ENCODE measurements around the gene ABTB1.
"Not testable (repeated sequence)": the region's sequence is repeated elsewhere in the genome, so short reads cannot be mapped to it uniquely, and the experiment has no call there.

The ABTB1 gene

DNA sequence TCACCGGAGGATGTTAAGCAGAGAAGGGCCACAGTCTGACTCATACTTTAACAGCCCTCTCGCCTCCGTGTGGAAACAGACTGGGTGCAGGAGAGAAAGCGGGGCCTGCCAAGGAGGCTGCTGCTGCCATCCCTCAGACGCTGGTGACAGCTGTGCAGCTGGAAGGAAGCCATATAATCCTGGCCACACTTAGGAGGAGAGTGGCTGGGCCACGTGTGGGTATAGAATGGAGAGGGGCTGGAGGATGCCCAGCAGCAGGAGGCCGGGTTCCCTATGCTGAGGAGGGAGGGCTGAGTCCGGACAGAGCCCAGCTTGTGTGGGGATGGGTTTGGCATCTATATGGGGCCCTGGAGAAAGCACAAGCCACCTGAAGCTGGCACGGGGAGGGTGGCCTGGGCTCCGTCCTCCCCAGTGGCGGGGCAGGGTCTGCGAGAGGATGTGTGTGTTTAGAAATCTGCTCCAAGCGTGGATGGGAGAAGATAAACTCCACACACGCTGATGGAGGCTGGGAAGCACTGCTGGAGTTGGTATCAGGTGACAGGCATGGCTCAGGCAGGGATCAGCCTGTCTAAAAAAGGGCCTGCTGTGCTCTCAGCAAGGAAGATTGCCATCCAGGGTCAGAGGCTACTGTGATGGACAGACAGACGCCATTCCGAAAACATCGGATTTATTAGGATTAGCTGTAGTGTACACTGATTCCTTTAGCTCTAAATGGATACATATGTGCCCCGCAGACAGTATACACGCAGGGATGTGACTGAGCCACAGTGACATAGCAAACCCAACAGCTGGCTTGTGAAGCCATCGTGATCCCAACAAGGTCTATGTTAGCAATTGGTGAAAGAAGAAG lies 15.9 kb downstream of the ABTB1 start:
- DNase-seq = peak; percentile 59

DNA sequence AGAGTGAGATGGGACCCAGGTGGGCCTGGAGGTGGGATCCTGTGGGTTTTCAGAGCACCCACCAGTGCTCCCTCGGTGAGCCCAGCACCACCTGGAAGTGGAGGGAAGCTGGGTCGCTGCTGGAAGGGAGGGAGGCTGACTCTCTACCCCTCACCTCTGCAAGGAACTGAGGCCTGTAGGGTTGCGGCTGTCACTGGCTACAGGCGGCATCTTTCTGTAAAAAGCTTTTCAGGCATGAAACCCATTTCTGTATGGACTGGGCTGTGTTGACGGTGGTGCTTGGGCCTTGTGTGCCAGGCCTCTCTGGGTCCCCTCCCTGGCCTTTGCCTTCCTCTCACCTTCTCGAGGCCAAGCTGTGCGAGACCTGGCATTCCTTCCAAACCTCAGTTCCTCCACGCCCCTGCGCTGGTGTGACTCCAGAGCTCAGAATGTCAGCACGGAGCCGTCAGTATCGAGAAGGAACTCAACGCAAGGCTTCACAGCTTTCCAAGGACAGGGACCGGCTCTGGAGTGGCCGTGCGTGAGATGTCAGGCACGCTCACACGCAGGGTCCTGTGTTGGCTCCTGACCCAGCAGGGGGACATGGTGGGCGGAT lies 16.6 kb downstream of the ABTB1 start:
- DNase-seq = no peak

DNA sequence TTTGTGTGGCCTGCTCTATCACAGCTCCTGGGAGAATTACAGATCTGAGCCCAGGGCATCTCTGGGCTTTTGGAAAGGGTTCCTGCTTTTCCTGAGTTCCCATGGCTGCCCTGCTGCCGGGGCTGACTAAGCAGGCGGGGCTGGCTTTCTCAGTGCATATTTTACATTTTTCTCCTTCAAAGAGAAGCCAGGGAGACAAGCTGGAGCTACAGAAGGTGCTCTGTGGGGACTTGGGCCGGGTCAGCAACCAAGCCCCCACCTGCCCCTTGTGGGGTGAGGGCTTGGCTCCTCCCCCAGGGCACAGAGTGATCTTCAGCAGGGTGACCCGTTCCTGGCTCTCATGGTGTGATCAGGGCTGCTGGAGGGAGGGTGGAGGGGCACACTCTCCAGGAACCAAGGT lies 17.4 kb downstream of the ABTB1 start:
- no peak for DNase-seq

DNA sequence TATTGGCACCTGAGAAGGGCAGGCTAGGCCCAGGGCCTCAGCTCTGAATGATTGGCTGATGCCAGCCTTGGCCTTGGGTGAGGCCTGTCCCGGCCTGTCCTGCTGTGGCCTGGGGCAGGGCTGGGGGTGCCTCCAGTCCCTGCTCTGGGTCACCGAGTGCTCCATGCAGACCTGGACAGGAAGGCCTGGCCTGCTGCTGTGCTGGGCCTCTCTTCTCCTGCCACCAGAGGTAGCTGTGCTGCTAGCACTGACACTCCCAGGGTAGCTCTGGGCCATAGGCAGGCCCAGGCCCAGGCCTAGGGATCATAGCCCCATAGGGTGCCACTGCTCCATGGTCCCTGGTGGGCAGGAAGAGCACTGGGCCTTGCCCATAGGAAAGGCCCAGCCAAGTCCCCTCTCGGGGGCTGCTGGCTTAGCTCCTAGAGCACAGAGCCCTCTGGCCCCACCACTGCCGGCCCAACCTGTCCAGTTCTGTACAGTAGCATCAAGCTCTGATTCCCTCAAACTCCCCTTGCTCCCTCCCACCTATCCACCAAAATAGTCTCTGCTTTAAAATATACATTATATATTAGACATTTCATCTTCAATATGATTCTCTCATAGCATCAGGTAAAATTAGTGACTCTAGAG lies 18.2 kb downstream of the ABTB1 start:
- no peak for DNase-seq

DNA sequence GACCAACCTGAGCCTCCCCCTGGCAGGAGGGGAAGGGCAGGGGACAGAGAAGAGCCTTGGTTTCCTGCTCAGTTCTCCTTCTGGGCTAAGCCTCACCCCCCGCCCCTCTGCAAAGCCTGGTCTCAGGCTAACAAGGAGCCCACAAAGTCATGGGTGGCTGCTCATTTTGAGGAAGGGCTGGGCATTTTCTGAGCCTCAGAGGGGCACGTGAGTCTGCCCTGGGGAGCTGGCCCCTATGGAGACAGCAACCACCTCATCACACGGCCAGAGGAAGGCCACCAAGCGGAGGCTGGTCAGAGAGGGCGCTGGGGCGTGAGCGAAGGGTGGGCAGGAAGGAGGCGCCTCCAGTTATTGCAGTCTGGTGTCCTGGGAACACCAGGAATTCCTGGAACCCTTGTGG lies 18.7 kb downstream of the ABTB1 start:
- no peak for DNase-seq

DNA sequence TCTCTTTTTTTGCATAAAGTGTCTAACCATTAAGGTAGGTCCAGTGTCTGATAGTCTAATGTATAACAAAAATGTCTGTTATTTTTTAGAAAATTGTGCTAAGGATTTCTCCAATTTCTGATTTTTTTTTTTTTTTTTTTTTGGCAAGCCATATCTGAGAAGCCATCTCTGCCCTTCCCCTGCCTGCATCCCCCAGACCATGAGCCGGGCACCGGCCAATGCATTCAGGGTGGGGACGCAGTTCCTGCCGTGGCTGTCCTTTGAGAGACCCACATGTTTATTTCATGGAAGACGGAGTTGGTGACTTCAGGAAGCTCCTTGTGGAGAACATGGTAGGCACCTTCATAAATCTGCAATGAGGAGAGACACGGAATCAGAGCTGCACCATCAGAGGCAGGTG lies 19.2 kb downstream of the ABTB1 start:
- no peak for DNase-seq

DNA sequence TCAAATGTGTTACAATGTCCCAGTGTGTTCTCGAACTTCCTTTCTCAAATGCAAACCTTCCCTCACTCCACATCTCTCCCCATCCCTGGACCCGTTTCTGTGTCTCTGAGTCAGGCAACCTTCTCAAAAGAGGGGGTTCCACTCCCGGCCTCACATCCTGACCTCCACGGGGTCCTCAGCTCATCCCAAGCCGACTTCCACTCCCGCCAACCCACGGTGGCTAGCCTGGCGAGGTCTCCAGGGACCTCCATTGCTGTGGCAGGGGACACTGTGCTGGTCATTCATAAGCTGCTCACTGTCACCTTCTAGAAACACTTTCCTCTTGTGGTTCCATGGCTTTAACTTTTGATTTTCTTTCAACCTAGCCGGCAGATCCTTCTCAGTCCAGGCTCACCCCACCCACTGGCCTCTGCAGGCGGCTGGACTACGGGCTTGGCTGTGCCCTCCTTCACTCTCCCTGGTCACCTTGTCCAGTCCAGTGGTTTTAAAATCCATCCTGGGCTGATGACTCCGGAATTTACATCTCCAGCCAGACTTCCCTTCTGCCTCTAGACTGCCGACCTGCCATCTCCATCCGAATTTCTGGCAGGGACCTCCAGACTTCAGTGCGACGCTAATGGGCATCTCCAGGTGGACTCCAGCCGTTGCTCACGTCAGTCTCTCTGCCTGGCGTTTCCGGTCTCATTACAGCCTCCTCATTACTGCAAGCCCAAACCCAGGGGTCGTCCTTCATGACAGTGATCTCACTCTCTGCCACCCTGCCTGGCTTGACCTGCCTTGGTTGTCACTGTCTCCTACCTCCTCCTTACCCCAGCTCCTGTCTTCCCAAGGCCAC lies 20.0 kb downstream of the ABTB1 start:
- no peak for DNase-seq

DNA sequence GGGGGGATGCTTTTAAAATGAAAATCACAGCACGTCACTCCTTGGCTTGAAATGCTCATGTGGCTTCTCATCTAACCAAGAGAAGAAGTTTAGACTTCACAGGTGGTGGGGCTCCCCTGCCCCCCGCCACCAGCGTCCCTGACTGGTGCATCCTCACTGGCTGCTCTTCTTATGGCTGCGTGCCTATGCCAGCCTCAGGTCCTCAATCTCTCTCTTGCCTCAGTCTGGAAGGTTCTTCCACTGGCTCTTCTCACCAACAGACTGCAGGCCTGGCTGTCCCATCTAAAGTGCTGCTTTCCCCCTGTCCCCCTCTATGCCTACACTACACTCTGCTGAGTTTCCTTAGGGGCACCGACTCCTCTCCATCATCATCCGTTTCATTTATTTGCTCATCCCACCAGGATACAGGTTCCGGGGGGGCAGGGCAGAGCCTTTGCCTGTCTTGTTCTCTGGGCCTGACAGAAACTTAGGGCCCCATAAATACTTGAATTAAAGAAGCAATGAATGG lies 20.6 kb downstream of the ABTB1 start:
- no peak for DNase-seq

DNA sequence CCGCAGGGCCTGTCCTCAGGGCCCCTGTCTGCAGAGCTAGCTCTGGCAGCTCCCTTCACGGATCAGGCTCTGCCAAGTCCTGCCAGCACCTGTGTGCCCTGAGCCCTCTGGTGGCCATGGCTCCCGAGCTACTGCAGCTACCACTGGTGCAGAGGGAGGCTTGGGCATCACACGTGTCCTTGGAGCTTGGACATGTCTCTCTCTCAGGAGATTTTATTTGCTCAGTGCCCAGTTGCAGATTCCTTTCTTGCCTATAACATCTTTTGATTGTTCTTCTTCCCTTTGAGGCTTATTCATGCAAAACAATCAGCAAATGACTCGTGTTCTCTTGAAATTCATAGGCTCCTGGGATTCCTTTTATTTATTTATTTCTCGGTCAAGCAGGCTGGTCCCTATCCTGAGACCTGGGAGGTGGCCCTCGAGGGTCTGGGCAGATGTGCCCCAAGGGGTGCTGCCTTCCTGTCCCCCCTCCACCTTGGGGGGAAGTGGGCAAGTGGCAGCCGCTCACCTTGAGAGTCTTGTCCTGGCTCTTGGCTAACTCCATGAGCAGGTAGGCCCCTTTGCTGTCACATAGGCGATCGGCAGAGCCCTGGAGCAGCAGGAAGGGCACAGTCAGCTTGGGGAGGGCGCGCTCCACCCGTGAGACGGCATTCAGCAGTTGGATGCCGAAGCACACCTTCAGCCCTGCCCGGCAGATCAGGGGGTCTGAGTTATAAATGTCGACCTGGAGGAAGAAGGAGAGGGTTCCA lies 21.9 kb downstream of the ABTB1 start:
- DNase-seq = peak; percentile 77

DNA sequence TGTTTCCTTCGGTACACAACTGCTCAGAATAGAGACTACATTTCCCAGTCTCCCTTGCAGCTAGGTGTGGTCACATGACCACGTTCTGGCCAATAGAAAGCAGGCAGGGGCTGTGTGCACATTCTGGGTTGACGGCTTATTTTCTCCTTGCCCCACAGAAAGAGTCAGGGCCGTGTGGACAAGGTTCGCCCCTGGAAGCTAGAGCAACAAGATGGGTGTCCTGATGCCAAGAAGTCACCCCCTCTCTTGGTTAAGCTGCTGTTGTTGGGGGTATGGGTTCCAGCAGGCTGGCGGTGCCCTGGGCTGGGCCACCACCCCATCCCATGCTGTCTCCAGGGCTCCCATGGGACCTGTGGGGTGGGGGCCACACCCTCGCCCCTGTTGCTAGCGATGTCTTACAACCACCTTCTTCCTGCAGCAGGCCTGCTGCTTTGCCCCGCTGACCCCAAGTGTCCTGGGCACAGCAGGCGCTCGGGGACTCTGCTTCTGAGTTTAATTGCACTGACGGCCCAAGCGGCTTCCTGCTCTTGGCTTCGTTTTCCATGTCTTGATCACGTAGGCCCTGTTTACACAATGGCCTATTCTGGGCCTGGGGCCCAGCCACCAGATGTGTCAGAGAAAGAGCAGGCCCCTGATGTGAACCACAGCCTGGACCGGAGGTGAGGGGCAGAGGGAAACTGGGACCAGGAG lies 24.9 kb downstream of the ABTB1 start:
- peak; percentile 82 for DNase-seq

DNA sequence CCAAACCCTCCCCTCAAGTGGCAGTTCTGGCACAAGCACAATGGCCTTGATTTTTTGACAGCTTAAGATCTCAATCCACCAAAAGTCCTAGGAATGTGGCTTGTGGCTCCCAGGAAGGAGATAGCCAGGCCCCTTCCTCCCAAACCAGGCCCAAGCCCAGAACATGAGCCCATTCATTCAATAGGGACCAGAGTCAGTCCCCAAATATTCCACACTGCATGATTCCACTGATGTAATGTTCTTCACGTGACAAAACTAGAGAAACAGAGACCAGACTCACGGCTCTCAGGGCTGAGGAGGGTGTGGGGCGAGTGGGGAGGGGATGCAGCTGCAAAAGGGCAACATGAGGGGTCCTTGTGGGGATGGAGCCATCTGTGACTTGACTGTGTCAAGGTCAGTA lies 25.5 kb downstream of the ABTB1 start:
- DNase-seq = no peak

DNA sequence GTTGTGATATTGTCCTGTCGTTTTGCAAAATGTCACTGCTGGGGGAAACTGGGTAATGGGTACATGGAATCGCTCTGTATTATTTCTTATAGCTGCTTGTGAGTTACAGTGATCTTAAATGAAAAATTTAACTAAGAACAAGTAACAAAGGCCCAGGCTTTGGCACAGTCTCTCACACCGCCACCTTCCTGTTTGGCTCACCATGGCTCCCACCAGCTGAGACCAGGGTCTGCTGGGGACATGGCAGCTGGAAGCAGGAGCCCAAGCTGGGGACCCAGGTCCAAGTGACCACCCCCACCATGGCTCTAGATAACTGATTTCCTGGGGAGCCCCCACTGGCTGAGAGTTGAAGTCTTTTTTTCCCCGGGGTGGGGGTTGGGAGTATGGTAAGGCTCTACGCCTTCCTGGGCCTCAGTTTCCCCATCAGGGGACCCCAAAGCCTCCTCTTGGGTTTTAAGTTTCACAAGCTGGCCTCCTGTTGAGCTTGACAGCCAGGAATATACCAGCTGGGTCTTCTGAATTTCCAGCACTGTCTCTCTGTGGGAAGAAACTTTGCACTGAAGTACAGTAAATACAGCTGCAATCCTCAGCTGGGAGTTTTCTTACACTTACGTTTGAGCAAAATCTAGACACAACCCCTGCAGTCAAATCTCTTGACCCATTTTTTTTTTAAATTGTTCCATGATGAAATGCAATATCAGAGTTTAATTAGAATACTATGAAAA lies 26.1 kb downstream of the ABTB1 start:
- DNase-seq = no peak

DNA sequence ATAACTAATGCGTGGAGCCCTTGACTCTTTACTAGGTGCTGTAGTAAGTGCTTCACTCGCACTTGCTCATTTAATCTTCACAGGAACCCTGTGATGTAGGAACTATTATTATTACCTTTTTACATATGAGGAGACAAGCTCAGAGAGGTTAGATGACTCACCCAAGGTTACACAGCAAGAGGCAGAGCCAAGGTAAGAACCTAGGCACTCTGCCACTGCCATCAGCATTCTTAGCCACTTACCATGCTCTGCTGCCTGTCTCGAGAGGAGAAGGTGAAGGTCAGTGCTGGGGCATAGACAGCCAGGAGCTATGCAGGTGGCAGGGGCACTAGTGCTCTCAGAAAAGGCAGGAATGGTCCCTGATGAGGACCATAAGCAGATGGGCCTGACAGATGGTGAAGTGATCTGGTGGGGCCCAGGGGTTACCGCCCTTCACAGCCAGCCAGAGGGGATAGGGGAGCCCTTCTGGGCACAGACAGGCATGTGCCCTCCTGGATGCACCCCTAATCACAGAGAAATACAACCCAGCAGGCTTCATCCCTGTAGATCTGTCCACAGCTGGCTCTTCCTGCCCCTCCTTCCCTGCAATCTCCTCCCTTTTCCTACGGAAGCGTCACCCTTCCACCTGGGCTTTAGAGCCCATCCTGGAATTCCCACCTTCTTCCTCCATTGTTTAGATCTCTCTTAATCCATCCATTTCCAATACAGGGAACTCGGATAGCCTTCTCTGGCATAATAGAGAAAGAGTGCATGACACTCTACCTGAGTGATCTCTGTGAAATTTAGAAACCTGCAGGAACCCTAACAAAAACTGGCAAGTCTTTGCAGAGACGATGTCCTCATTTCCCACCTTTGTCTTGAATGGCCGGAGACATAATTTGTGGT lies 26.9 kb downstream of the ABTB1 start:
- DNase-seq = peak; percentile 16

DNA sequence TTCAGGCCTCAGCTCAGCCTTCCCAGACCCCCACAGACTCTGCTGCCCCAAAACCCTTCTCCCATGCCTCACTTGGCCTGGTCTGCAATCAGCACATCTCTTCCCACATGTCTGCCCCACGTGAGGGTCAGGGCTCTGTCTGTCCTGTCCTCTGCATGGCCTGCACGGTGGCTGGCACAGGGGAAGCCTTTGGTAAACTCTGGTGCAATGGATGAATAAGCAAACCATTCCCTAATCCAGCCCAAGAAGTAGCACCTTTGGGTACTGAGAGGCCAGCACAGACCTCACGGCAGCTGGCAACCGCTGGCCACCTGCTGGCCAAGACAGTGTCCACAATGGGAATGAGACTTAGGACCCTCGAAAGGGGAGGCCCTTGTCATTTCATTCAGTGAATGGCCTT lies 27.7 kb downstream of the ABTB1 start:
- no peak for DNase-seq

DNA sequence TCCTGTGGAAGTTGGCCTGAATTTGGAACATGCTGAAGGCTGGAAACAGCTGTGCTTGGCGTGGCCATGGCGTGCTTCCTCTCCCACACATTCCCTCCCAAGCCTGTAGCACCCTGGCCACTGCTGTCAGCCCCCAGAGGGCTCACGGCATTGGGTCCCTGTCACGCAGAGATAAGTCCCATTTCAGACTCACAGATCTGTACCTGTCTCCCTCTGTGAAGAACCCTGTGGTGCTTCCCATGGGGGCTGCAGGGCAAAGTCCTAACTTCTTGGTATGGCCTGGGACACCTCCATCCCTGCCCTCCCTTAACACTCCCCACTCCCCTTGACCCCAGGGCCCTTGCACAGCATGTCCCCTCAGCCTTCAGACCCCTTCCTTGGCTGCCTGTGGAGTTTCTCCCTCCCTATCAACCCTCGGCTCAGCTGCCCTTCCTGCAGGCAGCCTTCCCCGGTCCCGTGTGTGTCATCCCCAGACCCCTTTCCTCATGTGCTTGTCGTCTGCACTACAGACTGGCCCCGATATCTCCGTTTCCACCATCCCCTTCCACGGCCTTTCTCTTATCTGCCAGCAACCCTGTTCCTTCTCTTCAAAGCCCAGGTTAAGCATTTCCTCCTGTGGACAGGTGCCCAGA lies 28.6 kb downstream of the ABTB1 start:
- DNase-seq = no peak

DNA sequence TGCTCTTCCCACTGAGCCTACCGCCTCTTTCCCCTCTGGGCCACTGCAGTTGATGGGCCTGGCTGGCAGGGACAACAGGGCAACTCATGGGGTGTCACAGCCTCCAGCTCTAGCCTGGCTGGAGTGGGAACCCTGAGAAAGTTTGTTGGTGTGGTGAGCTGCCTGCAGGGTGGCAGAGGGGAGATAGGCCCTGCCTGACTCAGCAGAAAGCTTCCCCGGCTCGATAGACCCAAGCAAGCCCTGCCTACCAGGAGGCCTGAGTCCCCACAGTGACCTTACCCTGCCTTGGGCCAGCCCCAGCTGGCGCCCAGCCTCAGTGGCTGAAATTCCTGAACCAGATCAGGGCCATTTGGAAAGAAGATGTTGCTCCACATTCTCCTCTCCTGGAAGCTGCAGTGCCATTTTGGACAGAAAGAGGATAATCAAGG lies 29.4 kb downstream of the ABTB1 start:
- DNase-seq = no peak

DNA sequence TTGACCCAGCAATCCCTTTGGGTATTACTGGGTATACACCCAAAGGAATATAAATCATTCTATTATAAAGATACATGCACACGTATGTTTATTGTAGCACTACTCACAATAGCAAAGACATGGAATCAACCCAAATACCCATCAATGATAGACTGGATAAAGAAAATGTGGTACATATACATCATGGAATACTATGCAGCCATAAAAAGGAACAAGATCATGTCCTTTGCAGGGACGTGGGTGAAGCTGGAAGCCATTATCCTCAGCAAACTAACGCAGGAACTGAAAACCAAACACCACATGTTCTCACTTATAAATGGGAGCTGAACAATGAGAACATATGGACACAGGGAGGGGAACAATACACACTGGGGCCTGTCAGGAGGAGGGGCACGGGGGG lies 32.1 kb downstream of the ABTB1 start:
- not testable (repeated sequence) for DNase-seq

DNA sequence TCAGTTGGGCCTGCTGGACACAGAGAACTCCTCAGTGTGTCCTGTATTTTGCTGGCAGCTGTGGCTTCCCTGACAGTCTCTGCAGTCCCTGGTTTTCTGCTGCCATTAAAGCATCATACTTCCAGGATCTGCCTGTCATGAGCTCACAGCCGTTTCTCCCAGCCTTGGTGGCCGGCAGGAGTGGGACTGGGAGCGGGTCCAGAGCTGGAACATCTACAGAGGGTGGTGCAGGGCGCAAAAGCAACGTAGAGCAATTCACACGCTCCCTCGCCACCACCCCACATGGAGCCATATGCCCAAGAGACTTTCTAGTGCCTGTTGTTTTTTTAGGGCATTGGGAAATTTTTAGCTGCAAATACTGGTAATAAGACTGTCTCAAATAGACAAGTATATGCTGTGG lies 33.6 kb downstream of the ABTB1 start:
- DNase-seq = no peak

DNA sequence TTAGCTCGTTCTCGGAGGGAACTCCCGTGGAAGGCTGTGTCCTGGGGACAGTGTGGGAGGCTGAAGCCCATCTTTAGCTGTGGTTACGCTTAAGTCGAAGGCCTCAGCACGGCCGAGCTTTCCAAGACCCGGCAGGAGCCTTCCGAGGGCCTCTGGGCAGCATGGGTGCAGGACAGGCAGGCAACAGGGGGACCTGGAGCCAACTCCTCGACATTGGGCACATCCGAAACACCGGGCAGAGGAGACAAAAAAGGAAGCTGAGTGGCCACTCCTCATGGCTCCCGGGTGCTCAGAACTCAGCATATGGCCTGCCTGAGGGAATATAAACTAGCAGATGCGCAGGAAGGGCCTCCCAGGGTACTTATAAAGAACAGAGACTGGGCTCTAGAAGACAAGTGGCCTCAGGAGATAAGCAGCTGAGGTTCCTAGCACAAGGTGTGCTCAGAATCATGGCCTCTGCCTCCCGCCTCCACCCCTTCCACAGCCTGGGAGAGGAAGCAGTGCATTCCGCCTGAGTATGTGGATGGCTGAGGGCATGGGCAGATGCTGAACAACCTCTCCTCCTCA lies 34.1 kb downstream of the ABTB1 start:
- DNase-seq = no peak
